Measurements from ENCODE around the gene BMPR2. TPM values are rescaled to one million over a fixed set of nuclear protein-coding genes. Genes with fewer than 3 reads are reported as not detected.

Gene BMPR2
- total and polyA plus RNA-seq, 2 donors (not counting 1 experiment from before 2014, with no cell fraction given): 21.6 to 65.8 TPM

DNA sequence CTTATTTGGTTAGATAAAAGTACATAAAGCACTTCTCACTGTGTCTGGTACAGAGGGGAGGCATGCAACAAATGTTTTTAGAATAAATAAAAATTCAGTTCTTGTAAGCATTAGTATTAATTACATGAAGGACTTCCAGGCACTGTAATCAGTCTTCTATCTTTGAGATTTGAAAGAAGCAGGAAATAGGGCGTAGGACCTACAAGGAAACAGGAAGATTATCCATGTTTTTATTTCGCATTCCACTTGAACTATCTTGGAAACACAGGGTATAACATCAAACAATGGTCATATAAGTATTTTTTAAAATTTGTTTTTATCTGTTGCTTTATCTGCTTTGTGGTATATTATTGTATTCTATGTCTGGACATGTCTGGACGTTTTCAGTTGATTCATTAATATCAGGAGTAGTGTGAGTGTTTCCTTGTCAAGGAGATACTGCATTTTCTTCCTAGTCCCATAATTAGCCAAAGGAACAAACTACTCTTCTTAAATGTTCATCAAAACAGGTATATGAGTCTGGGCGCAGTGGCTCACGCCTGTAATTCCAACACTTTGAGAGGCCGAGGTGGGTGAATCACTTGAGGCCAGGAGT lies 32.5 kb downstream of the BMPR2 start:
- no peaks in the 10 kb centered on the region for H3K9me3 ChIP-seq (ENCODE audit: control insufficient read depth, insufficient read depth, low read depth, low read length)
- H2AFZ ChIP-seq (ENCODE audit: low read length): no peak overlapping the region
- no peak overlapping the region for H3K27ac ChIP-seq (ENCODE audit: insufficient read depth, low read length)
- no peak overlapping the region for H3K9ac ChIP-seq (ENCODE audit: insufficient read depth, low read length)
- DNase-seq (ENCODE audit: low read depth in 2 of 2): peak in 1 of 2 donors; percentile 63
- H3K36me3 ChIP-seq (ENCODE audit: control insufficient read depth, insufficient read depth, low read length): no peaks in the 10 kb centered on the region
- no peak overlapping the region for H3K4me3 ChIP-seq (replicated peaks in 1 of 4; ENCODE audit: control extremely low read depth in 1 of 4, insufficient read depth in 1 of 4, low read depth in 3 of 4, low read length in 4 of 4)
- peaks cover 27% of the 10 kb centered on the region for H3K79me2 ChIP-seq (ENCODE audit: control insufficient read depth, insufficient read depth, low read length)
- H3K27me3 ChIP-seq (ENCODE audit: control insufficient read depth, insufficient read depth, low read length): no peaks in the 10 kb centered on the region
- no peaks in the 10 kb centered on the region for H4K20me1 ChIP-seq (ENCODE audit: control insufficient read depth, extremely low read depth, insufficient read depth, low read length)
- TF ChIP-seq EZH2 (IDR thresholded peaks at IDR 0.05; ENCODE audit: low read length, missing control alignments): no peak
- TF ChIP-seq, protein P1, sequence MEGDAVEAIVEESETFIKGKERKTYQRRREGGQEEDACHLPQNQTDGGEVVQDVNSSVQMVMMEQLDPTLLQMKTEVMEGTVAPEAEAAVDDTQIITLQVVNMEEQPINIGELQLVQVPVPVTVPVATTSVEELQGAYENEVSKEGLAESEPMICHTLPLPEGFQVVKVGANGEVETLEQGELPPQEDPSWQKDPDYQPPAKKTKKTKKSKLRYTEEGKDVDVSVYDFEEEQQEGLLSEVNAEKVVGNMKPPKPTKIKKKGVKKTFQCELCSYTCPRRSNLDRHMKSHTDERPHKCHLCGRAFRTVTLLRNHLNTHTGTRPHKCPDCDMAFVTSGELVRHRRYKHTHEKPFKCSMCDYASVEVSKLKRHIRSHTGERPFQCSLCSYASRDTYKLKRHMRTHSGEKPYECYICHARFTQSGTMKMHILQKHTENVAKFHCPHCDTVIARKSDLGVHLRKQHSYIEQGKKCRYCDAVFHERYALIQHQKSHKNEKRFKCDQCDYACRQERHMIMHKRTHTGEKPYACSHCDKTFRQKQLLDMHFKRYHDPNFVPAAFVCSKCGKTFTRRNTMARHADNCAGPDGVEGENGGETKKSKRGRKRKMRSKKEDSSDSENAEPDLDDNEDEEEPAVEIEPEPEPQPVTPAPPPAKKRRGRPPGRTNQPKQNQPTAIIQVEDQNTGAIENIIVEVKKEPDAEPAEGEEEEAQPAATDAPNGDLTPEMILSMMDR (conservative IDR thresholded peaks at IDR 0.05 in 1 of 2, IDR thresholded peaks at IDR 0.05 in 1 of 2; ENCODE audit: low read depth in 1 of 2, low read length in 2 of 2): no peak
- no peaks in the 10 kb centered on the region for H3K4me1 ChIP-seq (ENCODE audit: control insufficient read depth, extremely low read depth, insufficient read depth, low read length)
- no peak overlapping the region for H3K4me2 ChIP-seq (ENCODE audit: extremely low read depth, insufficient read depth, low read length)

DNA sequence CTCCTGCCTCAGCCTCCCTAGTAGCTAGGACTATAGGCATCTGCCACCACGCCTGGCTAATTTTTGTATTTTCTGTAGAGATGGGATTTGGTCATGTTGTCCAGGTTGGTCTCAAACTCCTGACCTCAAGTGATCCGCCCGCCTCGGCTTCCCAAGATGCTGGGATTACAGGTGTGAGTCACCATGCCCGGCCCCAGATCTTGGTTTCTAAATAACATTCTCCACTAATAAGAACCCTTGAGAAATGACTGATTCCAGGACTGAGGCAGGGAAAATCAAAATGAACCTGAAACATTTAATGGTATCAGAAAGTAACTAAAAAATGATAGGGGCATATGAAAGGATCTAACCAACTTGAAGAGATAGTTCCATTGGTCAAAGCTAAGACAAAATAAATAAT lies 34.0 kb downstream of the BMPR2 start:
- H3K79me2 ChIP-seq (ENCODE audit: control insufficient read depth, insufficient read depth, low read length): peaks cover 24% of the 10 kb centered on the region
- no peak overlapping the region for H3K9ac ChIP-seq (ENCODE audit: insufficient read depth, low read length)
- no peaks in the 10 kb centered on the region for H3K36me3 ChIP-seq (ENCODE audit: control insufficient read depth, insufficient read depth, low read length)
- no peak overlapping the region for H3K4me2 ChIP-seq (ENCODE audit: extremely low read depth, insufficient read depth, low read length)
- DNase-seq (ENCODE audit: low read depth in 2 of 2): no peak
- no peak overlapping the region for H2AFZ ChIP-seq (ENCODE audit: low read length)
- no peaks in the 10 kb centered on the region for H3K27me3 ChIP-seq (ENCODE audit: control insufficient read depth, insufficient read depth, low read length)
- no peaks in the 10 kb centered on the region for H4K20me1 ChIP-seq (ENCODE audit: control insufficient read depth, extremely low read depth, insufficient read depth, low read length)
- H3K9me3 ChIP-seq (ENCODE audit: control insufficient read depth, insufficient read depth, low read depth, low read length): no peaks in the 10 kb centered on the region
- TF ChIP-seq, protein P1 (conservative IDR thresholded peaks at IDR 0.05 in 1 of 2, IDR thresholded peaks at IDR 0.05 in 1 of 2; ENCODE audit: low read depth in 1 of 2, low read length in 2 of 2): no peak
- TF ChIP-seq EZH2 (IDR thresholded peaks at IDR 0.05; ENCODE audit: low read length, missing control alignments): no peak
- H3K4me3 ChIP-seq (replicated peaks in 1 of 4; ENCODE audit: control extremely low read depth in 1 of 4, insufficient read depth in 1 of 4, low read depth in 3 of 4, low read length in 4 of 4): no peak overlapping the region
- no peak overlapping the region for H3K27ac ChIP-seq (ENCODE audit: insufficient read depth, low read length)
- H3K4me1 ChIP-seq (ENCODE audit: control insufficient read depth, extremely low read depth, insufficient read depth, low read length): no peaks in the 10 kb centered on the region

DNA sequence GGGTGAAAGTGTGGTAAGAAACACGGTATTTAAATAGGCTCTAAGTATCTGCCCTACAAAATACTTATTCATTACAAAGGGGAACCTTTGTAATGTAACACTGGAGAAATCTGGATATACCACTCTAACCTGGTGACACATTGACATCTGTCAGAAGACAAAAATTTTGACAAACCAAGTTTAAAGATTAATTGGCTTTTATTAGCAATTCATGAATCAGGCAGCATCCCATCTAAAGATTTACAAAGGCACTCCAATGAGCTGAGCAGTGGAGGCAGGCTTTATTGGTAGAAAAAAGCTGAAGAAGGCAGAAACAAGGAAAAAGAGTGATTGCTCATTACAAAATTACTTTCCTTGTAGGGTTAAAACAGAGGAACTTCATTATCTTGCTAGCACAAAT lies 35.0 kb downstream of the BMPR2 start:
- TF ChIP-seq, protein P1 (conservative IDR thresholded peaks at IDR 0.05 in 1 of 2, IDR thresholded peaks at IDR 0.05 in 1 of 2; ENCODE audit: low read depth in 1 of 2, low read length in 2 of 2): no peak
- no peak for TF ChIP-seq EZH2 (IDR thresholded peaks at IDR 0.05; ENCODE audit: low read length, missing control alignments)
- Histone ChIP-seq H4K20me1 (ENCODE audit: control insufficient read depth, extremely low read depth, insufficient read depth, low read length) (no peaks in the 10 kb centered on the region), H2AFZ (ENCODE audit: low read length) (no peak overlapping the region), H3K4me3 (replicated peaks in 1 of 4; ENCODE audit: control extremely low read depth in 1 of 4, insufficient read depth in 1 of 4, low read depth in 3 of 4, low read length in 4 of 4) (no peak overlapping the region), H3K27ac (ENCODE audit: insufficient read depth, low read length) (no peak overlapping the region), H3K9me3 (ENCODE audit: control insufficient read depth, insufficient read depth, low read depth, low read length) (no peaks in the 10 kb centered on the region), H3K79me2 (ENCODE audit: control insufficient read depth, insufficient read depth, low read length) (peaks cover 19% of the 10 kb centered on the region), H3K36me3 (ENCODE audit: control insufficient read depth, insufficient read depth, low read length) (no peaks in the 10 kb centered on the region), H3K9ac (ENCODE audit: insufficient read depth, low read length) (no peak overlapping the region), H3K4me1 (ENCODE audit: control insufficient read depth, extremely low read depth, insufficient read depth, low read length) (no peaks in the 10 kb centered on the region), H3K27me3 (ENCODE audit: control insufficient read depth, insufficient read depth, low read length) (no peaks in the 10 kb centered on the region), H3K4me2 (ENCODE audit: extremely low read depth, insufficient read depth, low read length) (no peak overlapping the region)
- DNase-seq (ENCODE audit: low read depth in 2 of 2): no peak
